Measurements from ENCODE around the gene ABLIM2. TPM values are rescaled to one million over a fixed set of nuclear protein-coding genes. Genes with fewer than 3 reads are reported as not detected.
A peak's percentile ranks its signal among the peaks of the same experiment; 100 is the strongest.

Gene ABLIM2
- total and polyA plus RNA-seq, 2 donors (not counting 1 experiment from before 2014, with no cell fraction given), result 3.3 to 79.0 TPM

- Mint-ChIP-seq H3K4me3 (peak within 1 kb of the TSS; percentile 75), H3K4me1 (peaks cover 8% of the 10 kb centered on the region), H3K27ac (no peak within 1 kb of the TSS), H3K9me3 (ENCODE audit: insufficient read depth) (no peaks in the 10 kb centered on the region), H3K27me3 (peaks cover 56% of the 10 kb centered on the region)
- TF ChIP-seq EZH2 (IDR thresholded peaks at IDR 0.05; ENCODE audit: borderline replicate concordance, insufficient read depth, low read depth, low read length, poor library complexity, severe bottlenecking), result no peak
- TF ChIP-seq, protein P1, sequence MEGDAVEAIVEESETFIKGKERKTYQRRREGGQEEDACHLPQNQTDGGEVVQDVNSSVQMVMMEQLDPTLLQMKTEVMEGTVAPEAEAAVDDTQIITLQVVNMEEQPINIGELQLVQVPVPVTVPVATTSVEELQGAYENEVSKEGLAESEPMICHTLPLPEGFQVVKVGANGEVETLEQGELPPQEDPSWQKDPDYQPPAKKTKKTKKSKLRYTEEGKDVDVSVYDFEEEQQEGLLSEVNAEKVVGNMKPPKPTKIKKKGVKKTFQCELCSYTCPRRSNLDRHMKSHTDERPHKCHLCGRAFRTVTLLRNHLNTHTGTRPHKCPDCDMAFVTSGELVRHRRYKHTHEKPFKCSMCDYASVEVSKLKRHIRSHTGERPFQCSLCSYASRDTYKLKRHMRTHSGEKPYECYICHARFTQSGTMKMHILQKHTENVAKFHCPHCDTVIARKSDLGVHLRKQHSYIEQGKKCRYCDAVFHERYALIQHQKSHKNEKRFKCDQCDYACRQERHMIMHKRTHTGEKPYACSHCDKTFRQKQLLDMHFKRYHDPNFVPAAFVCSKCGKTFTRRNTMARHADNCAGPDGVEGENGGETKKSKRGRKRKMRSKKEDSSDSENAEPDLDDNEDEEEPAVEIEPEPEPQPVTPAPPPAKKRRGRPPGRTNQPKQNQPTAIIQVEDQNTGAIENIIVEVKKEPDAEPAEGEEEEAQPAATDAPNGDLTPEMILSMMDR (IDR thresholded peaks at IDR 0.05), result no peak
- Histone ChIP-seq H3K27ac (ENCODE audit: low read length in 2 of 2) (no peak within 1 kb of the TSS), H3K9me3 (ENCODE audit: control extremely low read depth in 1 of 3, control insufficient read depth in 2 of 3, insufficient read depth in 1 of 3, low read length in 2 of 3) (peaks cover 0 to 15% (median 3%) of the 10 kb centered on the region in 3 donors), H3K79me2 (ENCODE audit: control insufficient read depth, insufficient read depth, low read length) (no peaks in the 10 kb centered on the region), H3K4me1 (ENCODE audit: control insufficient read depth in 2 of 2, insufficient read depth in 2 of 2, low read length in 2 of 2) (peaks cover 10 to 17% of the 10 kb centered on the region in 2 donors), H2AFZ (ENCODE audit: insufficient read depth, low read depth, low read length, poor library complexity, severe bottlenecking) (peak within 1 kb of the TSS; percentile 66), H3K4me3 (ENCODE audit: control extremely low read depth in 1 of 5, extremely low read depth in 1 of 5, insufficient read depth in 1 of 5, low read depth in 2 of 5, low read length in 4 of 5) (peak within 1 kb of the TSS in 3 of 5 experiments; percentile 35 to 50 (median 45)), H3K9ac (ENCODE audit: low read length) (peak within 1 kb of the TSS; percentile 49), H3K36me3 (replicated peaks in 1 of 2; ENCODE audit: control extremely low read depth in 1 of 2, control insufficient read depth in 1 of 2, extremely low read depth in 1 of 2, insufficient read depth in 2 of 2, low read length in 1 of 2) (no peaks in the 10 kb centered on the region), H3K4me2 (replicated peaks; ENCODE audit: low read depth, low read length, poor library complexity, severe bottlenecking) (peak within 1 kb of the TSS; percentile 77), H4K20me1 (ENCODE audit: control insufficient read depth, insufficient read depth, low read length, poor library complexity, severe bottlenecking) (no peaks in the 10 kb centered on the region), H3K27me3 (replicated peaks in 1 of 4; ENCODE audit: control extremely low read depth in 1 of 4, control insufficient read depth in 3 of 4, insufficient read depth in 4 of 4, low read length in 3 of 4) (peaks cover 0 to 26% (median 17%) of the 10 kb centered on the region in 4 experiments)
- ATAC-seq (ENCODE audit: low read depth) (peak; percentile 91), DNase-seq (peak; percentile 71)
- CTCF ChIA-PET, result no interaction called here
- WGBS (ENCODE audit: insufficient coverage), result 4% methylated on average over 88 of the region's 96 CpGs
- POLR2A ChIA-PET, result interaction anchor here (0.6 kb wide), 1 partner anchor 223 kb away, joined by 5 read pairs; no protein-coding TSS in a partner anchor
- intact Hi-C loops (cut with micrococcal nuclease), result loop anchor here (10.0 kb wide), 1 partner anchor 255 kb away; the partner anchor contains the start of gene SH3TC1
These were observed 219.1 kb downstream of the ABLIM2 start, which contains the start of gene AFAP1 for GRCh38 chr4:7939377-7940108. AFAP1 (minus strand) TSS chr4:7939861; CDS start chr4:7872078, 67,783 bp downstream.
